ENCODE measurements around the gene PIEZO1. TPM values are rescaled to one million over a fixed set of nuclear protein-coding genes. Genes with fewer than 3 reads are reported as not detected.

PIEZO1 gene
- total RNA-seq, 6 donors from 2014 or later, result 107 to 535 (median 239) TPM

DNA sequence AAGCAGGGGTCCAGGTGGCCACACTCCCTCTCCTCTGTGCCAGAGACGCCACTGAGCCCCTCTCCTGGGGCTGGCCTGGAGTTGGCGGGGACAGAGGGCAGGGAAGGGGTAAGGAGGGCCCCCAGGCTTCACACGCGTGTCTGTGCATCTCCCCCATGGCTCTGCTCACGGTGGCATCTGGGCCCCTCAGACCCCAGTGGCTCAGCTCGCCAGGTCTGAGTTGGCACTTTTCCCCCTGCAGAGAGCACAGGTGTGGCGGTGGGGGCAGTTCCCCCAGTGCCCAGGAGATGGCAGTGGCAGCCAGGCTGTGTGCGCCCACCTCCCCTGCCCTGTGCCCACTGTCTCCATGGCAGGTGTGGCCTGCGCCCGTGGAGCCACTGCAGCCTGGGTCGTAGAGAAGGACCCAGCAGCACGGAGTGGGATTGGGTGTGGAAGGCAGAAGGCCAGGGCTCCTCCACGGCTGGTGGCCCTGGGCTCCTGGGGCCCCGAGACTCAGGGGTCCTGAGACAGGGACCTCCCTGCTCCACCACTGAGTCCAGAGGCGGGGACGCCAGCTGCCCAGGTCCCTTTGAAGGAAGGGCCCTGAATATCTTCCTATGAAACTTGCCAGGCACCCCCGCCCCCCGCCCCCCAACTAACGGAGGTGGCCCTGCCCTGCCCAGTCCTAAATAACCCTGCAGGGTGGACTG, 31.0 kb upstream of the PIEZO1 start:
- Histone ChIP-seq H3K27ac (no peak overlapping the region), H3K27me3 (no peaks in the 10 kb centered on the region), H3K4me1 (peaks cover 11 to 18% (median 16%) of the 10 kb centered on the region in 4 donors), H3K9me3 (no peaks in the 10 kb centered on the region), H3K36me3 (peaks cover 0 to 12% (median 5%) of the 10 kb centered on the region in 4 donors), H3K4me3 (no peak overlapping the region)
- 44% methylated on average over 16 of the region's 19 CpGs; no CpG with 5 or more reads in 1 of the 2 donors for WGBS, 2 donors
- TF ChIP-seq POLR2AphosphoS5 (IDR thresholded peaks at IDR 0.05), result no peak
- no peak for TF ChIP-seq POLR2A (IDR thresholded peaks at IDR 0.05)
- TF ChIP-seq, protein P1, sequence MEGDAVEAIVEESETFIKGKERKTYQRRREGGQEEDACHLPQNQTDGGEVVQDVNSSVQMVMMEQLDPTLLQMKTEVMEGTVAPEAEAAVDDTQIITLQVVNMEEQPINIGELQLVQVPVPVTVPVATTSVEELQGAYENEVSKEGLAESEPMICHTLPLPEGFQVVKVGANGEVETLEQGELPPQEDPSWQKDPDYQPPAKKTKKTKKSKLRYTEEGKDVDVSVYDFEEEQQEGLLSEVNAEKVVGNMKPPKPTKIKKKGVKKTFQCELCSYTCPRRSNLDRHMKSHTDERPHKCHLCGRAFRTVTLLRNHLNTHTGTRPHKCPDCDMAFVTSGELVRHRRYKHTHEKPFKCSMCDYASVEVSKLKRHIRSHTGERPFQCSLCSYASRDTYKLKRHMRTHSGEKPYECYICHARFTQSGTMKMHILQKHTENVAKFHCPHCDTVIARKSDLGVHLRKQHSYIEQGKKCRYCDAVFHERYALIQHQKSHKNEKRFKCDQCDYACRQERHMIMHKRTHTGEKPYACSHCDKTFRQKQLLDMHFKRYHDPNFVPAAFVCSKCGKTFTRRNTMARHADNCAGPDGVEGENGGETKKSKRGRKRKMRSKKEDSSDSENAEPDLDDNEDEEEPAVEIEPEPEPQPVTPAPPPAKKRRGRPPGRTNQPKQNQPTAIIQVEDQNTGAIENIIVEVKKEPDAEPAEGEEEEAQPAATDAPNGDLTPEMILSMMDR (IDR thresholded peaks at IDR 0.05), result peak; percentile 62 to 84 (median 69)
- TF ChIP-seq EP300 (IDR thresholded peaks at IDR 0.05), result no peak
- ATAC-seq (ENCODE audit: low FRiP score in 2 of 2), result no peak
- DNase-seq, result peak in 1 of 2 donors; percentile 82

DNA sequence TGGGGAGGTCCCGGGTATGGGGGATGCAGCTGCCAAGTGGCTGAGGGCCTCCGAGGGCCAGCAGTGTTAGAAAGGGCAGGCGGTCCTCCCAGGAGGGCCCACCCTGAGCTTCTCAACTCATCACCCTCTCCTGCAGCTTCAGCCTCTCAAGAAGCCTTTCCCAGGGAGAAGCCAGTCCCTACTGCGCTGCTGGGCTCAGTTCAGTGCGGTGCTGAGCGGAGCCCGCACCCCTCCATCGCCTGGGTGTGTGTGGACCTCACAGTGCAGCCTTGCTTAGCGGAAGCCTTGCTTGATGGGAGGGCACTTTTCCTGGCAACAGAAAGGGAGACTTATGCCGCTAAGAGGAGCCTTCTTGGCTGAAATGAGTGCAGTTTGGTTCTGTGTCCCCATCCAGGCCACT, 30.2 kb upstream of the PIEZO1 start:
- no peaks in the 10 kb centered on the region for H3K9me3 ChIP-seq
- H3K4me3 ChIP-seq, result no peak overlapping the region
- peaks cover 0 to 6% (median 1%) of the 10 kb centered on the region in 4 donors for H3K36me3 ChIP-seq
- no peak overlapping the region for H3K27ac ChIP-seq
- TF ChIP-seq POLR2A (IDR thresholded peaks at IDR 0.05) (no peak), EP300 (IDR thresholded peaks at IDR 0.05) (no peak)
- TF ChIP-seq, protein P1 (IDR thresholded peaks at IDR 0.05), result no peak
- H3K4me1 ChIP-seq, result peaks cover 19 to 26% (median 24%) of the 10 kb centered on the region in 4 donors
- H3K27me3 ChIP-seq, result no peaks in the 10 kb centered on the region
- no peak for ATAC-seq (ENCODE audit: low FRiP score in 2 of 2)
- 93% methylated on average over 10 of the region's 10 CpGs; no CpG with 5 or more reads in 1 of the 2 donors for WGBS, 2 donors
- DNase-seq, result peak in 1 of 2 donors; percentile 48

DNA sequence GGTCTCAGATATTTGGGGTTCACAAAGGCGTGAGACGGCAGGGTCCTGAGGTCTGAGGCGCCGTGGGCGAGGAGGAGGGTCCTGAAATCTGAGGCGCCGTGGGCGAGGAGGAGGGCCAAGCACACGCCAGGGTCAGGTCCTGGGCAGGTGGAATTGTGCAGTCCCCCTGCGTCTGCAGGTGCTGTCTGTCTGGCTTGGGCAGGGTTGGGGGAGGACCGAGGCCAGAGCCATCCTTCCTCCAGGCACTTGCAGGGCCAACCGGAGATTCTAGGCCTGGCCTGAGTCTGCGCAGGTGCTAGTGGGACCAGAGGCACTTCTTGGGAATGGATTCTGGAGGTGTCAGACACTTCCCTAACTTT, 29.1 kb upstream of the PIEZO1 start:
- Histone ChIP-seq H3K27me3 (no peaks in the 10 kb centered on the region), H3K36me3 (peaks cover 0 to 10% (median 5%) of the 10 kb centered on the region in 4 donors), H3K4me1 (peaks cover 26 to 37% (median 32%) of the 10 kb centered on the region in 4 donors), H3K27ac (no peak overlapping the region), H3K4me3 (no peak overlapping the region), H3K9me3 (no peaks in the 10 kb centered on the region)
- no peak for TF ChIP-seq POLR2AphosphoS5 (IDR thresholded peaks at IDR 0.05)
- no peak for TF ChIP-seq EP300 (IDR thresholded peaks at IDR 0.05)
- TF ChIP-seq, protein P1 (IDR thresholded peaks at IDR 0.05), result no peak
- no peak for TF ChIP-seq POLR2A (IDR thresholded peaks at IDR 0.05)
- DNase-seq, result peak in 1 of 2 donors; percentile 51
- WGBS, 2 donors, result 89 to 91% methylated on average over 13 of the region's 13 CpGs
- no peak for ATAC-seq (ENCODE audit: low FRiP score in 2 of 2)

DNA sequence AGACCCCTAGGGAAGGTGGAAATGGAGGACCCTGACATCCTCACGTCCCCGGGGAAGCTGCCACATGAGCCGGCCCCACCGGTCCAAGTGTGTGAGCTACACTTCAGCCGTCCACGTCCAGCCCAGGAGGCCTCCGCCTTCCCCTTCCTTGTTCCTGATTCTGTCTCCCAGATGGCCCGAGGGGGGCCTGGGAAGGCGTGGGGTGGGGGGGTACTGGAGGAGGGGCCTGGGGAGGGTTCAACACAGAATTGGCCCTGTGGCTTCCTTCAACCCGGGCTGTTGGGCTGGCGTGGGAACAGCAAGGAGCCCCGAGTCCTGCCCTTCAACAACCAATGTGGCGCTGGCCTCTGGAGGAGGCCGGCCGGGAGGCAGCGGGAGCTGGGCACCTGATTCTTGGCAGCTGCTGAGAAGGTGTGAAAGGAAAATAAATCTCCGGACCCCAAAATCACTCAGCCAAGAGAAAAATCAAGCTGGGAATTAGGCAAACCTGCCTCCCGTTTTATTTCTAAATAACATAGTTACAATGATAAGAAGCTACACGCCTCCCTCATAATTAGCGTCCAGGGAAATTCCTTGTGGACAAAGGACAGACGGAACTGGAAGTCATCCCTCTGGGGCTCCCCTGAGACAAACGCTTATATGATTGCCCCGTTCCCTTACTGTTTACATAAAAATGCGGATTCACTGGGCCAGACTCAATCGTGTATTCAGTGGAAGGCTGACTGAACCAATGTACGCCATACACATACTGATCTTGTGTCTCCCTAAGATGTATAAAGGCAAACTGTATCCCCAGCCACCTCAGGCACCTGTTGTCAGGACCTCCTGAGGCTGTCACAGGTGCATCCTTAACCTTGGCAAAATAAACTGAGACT, 28.5 kb upstream of the PIEZO1 start:
- DNase-seq (peak in 1 of 2 donors; percentile 56), ATAC-seq (ENCODE audit: low FRiP score in 2 of 2) (no peak)
- H3K36me3 ChIP-seq, result peaks cover 0 to 17% (median 9%) of the 10 kb centered on the region in 4 donors
- H3K4me1 ChIP-seq, result peaks cover 26 to 37% (median 32%) of the 10 kb centered on the region in 4 donors
- no peaks in the 10 kb centered on the region for H3K9me3 ChIP-seq
- H3K27me3 ChIP-seq, result no peaks in the 10 kb centered on the region
- no peak for TF ChIP-seq POLR2A (IDR thresholded peaks at IDR 0.05)
- TF ChIP-seq EP300 (IDR thresholded peaks at IDR 0.05), result no peak
- TF ChIP-seq, protein P1 (IDR thresholded peaks at IDR 0.05), result no peak
- no peak for TF ChIP-seq POLR2AphosphoS5 (IDR thresholded peaks at IDR 0.05)
- peak overlapping the region in 1 of 4 donors; percentile 92 for H3K4me3 ChIP-seq
- 68 to 69% methylated on average over 17 to 26 of the region's 26 CpGs for WGBS, 2 donors
- H3K27ac ChIP-seq, result peak overlapping the region in 3 of 4 donors; percentile 90 to 92 (median 92)
